Hindlimb muscle (tissue), 1 donor: ENCODE results near the gene IL17REL. TPM values are rescaled to one million over a fixed set of nuclear protein-coding genes. Genes with fewer than 3 reads are reported as not detected.
A peak's percentile ranks its signal among the peaks of the same experiment; 100 is the strongest.

Source experiments
- DNase-seq: peaks from one replicate; pipeline ENCODE4 v3.0.0-alpha.2; 2013
- polyA plus RNA-seq: library from polyadenylated mRNA; unstranded; fragments of 120-200 nt; gene quantifications from one replicate; pipeline ENCODE4 v1.2.1, GENCODE V29; 2013; ENCODE audit not compliant: insufficient read length

IL17REL gene
- polyA plus RNA-seq, 1 donor: not detected

DNA sequence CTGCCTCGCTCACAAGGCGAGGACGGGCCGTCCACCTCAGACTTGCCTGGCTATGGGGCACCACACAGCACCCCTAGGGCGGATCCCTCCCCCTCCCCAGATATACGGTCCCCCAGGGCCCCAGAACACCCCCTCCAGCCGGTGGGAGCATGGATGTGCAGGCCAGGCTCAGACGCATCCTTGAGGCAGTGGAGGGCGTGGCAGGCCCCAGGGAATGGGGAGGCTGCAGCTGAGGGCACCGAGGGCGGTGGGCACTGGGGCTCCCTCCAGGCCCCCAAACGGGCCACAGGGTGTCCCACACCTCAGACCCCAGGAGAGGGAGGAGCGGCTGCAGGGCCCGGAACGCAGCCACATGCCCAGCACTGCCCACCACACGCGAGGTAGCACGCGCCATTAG is 33.5 kb upstream of the IL17REL start:
- no peak for DNase-seq

DNA sequence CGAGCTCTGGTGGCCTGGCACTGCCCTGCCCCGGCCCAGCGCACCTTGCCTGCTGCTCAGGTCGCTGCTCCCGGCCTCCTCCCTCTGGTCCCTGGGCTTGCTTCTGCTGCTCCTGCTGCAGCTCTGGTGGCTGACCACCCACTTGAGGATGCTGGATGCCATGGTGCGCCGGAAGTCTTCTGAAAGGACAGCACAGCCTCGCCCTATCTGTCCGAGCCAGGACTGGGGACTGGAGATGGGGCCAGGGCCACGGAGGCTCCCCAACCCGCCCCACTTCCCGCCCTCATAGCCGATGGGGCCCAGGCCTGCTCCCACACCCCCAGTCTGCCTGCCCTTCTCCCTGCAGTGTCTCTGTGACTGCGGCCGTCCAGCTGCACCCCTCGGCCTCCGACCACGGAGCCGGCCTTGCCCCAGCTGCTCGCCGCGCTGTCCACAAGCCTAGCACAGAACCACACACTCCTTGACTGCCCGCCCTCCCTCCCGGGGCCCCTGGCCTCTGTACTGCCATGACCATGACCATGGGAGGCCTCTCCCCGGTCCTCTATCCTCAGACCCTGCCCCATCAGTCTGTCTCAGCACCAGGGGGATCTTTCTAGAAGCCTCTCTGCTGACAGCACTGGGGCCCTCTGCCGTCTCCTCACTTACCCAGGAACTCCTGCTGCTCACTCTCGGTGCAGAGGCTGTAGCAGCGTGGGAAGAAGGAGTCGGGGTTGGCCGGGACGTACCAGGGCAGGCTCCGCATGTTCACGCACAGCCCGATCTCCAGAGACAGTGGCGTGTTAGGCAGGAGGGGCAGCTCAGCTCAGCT is 32.9 kb upstream of the IL17REL start:
- no peak for DNase-seq

DNA sequence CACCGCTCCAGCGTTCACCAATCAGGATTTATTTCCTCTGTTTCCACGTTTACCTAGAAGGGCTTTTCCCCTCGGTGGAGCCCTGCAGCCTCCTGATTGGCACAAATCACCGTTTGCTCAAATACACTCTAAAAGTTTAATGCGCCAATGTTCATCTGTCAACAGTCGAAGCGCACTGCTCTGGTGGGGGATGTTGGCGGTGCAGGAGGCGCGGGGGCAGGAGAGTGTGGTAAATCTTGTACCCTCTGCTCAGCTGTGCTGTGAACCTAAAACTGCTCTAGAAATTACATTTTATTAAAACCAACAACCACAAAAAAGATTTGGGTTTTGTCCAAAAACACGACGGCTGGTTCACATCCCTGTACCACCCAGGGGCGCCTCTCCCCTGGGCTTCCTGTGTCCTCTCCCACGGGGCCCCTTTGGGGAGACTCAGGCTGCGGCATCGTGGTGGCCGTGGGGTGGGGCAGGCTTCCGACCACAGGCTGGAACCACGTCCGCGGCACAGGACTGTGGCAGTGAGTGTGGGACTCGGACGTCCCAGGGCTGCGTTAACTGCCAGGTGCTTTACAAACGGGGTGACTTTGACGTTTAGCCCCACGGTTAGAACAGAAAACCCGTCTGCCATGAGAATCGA is 32.0 kb upstream of the IL17REL start:
- no peak for DNase-seq

DNA sequence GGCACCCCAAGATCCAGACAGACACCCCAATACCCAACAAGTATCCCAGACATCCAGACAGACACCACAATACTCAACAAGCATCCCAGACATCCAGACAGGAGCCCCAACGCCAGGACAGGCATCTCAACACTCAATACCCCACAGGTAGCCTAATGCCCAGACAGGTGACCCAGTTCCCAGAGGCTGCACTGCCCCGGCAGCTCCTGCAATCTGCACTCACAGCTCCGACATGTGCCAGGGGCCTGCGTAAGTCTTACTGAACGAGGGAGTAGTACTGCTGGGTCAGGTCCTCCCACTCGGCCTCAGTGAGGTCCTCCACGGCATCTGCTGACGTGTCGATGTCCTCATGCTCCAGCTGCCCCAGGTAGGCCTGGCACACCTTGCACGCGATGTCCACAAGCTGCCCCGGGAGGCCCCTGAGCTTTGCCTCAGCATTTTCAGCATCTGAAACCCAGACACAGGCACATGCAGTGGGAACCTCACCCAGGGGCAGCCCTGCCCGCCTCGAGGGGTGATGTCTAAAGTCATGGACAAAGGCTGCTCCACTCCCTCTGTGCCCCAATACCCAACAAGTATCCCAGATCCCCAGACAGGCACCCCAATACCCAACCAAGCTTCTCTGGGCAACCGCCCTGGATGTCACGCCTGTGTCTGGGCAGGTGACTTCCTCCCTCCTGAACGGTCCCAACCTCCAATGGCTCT is 28.9 kb upstream of the IL17REL start:
- DNase-seq: no peak

DNA sequence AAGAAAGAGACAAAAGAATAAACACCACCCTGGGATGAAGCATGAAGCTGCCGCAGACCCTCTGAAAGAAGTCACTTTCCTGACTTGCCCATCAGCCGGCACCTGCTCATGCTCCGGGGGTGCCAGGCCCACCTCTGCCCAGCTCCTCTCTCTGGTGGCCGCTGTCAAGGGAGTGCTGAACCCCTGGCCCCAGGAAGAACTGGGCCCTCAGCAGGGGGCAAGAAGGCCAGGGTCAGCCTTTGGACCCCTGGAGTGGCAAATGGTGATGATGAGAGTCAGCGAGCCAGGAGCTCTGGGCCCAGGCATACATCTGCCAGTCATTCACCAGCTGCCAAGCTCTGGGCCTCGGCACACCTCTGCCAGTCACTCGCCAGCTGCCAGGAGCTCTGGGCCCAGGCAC is 28.2 kb upstream of the IL17REL start:
- no peak for DNase-seq

DNA sequence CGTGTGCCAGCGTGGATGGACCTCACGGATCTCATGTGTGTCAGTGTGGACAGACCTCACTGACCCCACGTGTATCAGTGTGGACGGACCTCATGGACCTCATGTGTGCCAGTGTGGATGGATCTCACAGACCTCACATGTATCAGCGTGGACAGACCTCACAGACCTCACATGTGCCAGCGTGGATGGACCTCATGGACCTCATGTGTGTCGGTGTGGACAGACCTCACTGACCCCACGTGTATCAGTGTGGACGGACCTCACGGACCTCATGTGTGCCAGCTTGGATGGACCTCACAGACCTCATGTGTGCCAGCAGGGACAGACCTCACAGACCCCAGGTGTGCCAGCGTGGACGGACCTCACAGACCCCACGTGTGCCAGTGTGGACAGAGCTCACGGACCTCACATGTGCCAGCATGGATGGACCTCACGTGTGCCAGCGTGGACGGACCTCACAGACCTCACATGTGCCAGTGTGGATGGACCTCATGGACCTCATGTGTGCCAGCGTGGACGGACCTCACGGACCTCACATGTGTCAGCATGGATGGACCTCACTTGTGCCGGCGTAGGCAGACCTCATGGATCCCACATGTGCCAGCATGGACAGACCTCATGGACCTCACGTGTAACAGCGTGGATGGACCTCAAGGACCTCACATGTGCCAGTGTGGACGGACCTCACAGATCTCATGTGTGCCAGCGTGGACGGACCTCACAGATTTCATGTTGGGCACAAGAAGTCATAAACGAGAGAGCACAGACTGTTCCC is 27.3 kb upstream of the IL17REL start:
- no peak for DNase-seq

DNA sequence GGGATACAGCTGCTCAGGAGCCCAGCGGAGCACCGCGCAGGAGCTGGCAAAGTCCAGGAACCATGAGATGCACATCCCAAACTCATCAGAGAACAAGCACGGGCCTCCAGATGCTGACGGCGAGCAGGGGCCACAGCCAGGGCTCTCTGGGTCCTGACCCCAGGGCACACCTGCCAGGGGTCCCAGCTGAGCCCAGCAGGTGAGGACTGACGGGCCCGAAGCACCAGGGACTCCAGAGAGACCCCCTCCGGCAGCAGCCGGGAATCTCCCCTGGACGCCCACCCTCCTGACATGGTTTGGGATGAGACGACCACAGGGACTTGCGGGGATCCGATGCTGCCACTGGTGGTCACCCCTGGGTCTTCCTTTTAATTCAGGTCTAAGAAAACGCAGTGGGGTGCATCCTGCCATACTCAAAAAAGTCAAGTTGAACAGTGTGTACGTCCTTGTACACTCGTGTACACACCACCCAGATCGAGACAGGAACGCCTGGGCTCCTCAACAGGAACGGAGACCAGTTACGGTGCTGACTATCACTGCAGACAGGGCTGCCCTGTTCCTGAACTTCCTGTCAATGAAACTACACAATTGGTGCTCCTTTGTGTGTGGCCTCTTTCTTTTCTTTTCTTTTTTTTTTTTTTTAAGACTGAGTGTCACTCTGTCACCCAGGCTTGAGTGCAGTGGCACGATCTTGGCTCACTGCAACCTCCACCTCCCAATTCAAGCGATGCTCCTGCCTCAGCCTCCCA is 23.6 kb upstream of the IL17REL start:
- no peak for DNase-seq

DNA sequence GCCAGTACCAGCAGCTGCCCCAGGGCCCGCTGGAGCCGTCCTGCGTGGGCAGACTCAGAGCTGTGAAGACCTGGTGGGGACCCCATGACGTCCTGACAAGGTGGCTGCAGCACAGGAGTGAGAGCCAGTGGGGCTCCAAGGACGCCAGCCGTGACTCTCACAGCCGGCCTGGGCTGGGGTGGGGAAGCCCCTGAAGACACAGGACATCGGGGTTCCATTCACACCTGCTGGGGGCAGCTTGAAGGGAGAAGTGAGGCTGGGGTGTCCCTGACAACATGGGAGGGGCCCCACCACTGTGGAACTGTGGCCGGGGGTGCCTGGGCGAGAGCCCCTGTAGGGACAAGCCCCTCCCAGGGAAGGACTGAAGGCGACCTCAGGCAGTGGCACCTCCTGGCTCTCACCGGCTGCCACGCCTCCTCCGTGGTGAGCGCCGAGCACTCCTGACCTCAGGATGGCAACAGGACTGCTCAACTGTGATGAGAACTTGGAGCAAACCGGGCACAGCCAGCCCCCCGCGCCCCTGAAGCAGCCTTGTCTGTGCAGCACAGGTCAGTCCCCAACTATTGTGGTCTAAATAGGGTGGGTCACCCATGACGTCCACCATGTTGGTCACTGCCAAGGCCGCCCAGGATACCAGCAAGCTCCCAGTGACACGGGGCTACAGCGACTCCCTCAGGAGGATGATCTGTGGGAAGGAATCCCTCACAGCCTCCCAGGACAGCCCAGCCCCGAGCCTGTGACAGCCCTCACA is 22.7 kb upstream of the IL17REL start:
- DNase-seq: no peak

DNA sequence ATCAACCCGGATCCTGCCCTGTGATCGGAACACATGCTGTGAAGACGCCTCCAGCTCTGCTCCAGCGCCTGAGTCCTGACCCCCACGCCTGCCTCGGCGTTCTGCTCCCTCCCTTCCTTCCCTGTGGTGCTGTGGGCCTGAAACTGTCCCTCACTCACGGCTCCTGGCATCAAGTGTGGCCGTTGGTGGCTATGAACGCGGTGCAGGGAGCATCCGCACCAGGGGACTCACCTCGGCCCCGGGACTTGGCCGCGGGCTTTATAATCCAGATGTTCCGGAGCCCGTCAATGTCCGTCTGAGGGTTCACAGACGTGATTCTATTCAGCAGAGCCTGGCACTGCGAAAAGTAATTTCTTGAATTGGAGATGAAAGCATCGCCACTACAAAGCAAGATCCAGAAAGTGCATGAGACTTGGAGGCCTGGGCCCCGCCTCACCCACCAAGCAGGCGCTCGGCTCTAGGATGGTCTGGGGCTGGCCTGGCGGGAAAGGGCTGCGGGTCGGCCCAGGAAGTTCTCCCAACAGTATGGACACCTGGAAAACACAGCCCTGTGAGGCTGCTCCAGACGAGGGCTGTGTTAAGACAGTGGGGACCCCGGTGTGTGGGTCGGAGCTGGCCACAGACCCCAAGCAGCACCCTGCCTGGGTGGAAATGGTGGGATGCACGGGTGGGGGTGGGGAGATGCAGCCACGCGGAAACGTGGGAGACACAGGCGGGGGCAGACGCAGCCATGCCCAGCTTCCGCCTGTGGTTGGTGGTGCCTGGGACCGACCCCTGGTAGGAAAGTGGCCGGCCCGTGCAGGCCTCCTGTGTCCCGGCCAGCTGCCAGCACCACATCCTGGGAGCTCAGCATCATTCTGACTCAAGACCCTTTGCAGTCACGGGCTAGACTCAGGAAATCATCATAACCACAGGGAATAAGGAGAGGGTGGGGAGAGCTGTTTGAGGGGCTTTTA is 21.8 kb upstream of the IL17REL start:
- DNase-seq: no peak

DNA sequence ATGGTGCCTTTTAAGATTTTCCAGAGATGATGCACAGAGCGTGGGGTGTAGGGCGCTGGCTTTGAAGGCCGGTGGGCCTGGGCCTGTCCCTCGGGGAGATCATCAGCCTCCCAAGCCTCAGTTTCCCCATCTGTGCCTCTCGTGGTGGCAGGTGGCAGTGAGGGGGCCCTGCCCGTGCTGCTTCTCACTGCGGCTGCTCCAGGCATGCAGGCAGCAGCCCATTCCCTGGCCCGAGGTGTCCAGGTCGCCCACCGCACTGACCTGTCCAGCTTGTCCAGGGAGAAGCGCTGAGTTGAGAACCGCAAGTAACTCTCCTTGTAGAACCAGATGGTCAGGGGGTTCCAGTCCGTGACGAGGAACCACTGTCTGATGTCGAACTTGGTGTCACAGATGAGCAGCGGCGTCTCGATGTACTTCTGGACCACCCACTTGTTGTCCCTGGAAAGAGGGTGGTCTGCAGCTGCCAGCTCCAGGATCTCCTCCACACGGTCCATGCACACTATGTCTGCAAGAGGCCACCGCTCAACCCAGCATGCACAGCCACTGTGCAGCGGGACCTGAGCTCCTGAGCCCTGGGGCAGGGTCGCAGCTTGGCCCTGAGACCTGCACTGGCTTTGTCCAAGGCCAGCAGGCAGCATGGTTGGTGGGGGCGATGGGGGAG is 20.5 kb upstream of the IL17REL start:
- DNase-seq: no peak

DNA sequence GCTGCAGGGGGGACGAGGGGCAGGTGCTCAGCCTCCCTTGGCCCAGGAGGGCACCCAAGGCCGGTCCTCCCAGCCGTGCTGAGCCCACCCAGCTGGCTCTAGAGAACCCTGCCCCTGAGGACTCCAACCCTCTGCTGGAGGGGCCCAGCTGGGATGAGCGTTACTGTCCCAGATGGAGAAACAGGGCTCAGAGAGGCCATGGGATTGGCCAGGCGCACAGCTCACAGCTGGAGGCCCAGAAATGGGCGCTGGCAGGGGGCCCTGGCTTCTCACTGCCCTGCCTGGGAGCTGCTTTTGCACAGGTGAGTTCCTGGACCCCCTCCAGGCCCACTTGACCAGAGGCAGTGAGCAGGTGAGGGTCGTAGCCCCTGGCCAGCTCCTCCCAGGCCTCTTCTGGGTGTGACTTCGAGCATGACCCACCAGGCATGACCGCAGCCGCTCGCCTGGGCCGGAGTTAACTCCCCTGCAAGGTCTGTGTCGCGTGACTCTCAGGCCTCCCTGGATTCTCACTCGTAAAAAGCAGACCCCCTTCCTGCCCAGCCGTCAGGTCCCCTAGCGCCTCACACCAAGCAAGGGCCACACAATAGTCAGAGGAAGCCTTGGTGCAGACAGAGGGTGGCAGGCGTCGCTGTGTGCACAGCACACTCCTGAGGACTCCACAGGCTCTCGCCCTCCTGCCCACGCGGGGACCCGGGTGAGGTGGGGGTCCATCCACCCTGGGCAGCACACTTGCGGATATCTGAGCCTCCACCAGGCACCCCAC is 19.7 kb upstream of the IL17REL start:
- DNase-seq: no peak

DNA sequence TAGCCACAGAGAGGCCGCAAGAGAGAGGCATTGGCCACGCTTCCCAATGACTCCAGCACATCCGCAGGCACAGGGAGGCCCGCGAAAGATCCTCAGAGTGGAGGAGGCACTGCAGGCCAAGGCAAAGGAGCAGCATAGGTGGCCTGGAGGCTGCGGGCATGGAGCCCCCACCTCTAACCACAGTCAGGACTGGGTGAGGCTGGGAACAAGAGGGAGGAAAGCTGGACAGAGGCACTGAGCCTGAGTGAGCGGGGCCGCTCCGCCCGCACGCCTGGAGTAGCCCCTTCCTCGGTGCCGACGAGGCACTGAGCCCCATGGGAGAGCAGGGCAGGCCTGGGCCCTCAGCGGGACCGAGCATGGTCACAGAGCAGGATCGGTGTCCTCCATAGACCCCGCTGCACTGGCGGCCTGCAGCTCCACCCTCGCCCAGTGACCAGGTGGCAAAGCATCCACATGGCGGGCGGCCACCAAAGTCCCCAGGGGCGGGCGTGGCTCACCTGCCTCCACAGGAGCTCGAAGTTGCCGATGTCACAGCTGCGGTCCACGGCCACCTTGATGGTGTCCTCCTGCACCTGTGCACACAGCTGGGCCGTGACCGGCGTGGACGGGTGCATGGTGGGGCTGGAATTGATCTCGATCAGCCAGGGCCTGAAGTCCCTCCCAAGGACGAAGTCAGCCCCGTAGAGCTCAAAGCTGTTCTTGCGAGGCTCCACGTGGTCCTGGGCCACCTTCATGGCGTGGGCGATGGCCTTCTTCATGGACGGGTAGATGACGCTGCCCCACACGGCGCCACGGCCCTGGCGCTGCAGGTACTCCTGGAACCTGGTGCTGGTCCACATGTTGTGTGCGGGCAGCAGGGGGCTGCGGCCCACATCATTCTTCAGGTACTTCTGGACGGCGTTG is 18.9 kb upstream of the IL17REL start:
- no peak for DNase-seq

DNA sequence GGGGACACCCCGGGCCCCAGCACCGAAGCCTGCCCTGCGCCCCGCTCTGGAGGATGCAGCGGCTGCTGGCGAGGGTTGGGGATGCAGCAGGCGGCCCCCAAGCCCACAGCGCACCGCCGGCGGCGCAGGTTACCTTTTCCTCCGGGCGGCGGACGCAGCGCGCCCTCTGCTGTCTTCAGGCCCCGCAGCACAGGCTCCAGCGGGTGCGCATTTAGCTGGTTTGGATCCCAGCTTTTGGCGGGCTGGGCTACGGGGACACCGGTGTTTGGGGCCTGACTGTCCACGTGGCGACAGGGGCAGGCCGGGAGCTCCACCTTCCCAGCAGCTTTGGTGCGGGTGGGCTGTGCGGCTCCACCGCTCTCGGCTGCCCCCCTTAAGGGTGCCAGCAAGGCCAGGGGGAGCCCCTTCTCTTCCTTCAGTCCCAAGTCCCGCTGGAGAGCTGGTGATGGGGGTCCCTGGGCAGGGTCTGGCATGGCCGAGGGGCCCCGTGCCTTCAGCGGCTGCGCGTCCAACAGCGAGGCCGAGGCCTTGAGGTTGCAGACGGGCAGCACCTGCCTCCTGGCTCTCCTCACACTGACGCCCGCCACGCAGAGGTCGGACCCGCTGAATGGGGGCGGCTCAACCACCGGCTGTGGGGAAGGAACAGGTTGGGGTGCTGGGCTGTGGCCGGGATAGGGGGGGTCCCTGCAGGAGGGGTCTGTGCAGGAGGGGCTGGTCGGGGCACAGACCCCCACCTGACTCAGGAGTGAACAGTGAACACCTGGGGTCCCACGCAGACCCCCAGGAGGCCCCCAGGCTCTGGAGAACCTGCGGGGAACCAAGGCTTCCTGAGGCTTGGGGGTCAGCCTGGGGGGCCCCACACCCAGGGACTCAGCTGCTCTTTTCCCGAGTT is 18.0 kb upstream of the IL17REL start:
- DNase-seq: peak; percentile 62

DNA sequence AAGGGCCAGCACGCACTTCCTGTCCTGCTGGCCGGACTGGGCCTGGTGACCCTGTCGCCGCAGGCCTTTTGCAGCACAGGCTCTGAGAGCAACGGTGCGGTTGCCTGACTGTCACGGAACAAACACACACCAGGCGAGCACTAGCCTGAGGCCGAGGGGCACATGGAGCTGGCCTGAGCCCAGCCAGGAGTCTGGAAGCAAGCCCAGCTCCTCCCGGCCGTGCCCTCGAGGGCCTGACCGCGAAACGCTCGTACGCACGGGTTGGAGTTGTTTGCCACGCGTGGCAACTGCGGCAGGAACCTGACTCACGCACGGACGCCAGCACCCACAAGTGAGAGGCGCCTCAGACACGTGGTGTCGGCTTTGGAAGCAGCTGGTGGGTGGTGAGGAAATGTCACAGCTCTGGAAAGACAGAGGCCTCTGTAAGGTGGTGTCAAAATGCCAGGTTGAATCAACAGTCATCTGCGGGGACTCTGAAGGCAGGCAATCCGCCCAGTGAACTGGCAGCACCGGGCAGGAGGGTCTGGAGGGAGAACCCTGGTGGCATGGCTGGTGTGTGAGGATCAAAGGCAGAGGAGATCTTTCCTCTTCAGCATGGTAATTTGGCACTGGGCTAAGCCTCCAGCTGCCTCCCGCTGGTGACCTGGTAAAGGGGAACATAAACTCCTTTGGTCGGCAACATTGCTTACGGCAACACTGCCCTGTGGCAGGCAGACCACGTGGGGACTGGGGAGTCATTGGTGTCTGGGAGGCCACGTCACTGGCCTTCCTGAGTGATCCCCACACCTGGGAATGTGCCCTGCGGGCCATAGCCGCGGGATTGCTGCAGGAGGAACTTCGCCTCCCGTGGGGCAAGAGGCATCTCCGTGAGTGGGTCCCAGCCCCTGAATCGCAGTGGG is 15.3 kb upstream of the IL17REL start:
- DNase-seq: no peak

DNA sequence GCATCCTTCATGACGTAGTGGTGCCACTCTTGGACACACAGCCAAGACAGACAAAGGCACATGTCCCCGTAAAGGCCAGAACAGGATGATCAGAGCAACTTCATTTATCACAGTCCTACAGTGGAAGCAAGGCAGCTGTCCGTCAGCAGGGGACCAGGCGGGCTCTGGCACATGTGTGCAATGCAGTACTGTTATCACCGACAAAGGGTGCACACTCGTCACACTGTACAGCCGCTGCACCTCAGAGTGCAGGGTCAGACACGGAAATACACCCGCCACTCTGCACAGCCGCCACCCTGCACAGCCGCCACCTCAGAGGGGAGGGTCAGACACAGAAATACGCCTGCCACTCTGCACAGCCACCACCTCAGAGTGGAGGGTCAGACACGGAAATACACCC is 13.4 kb upstream of the IL17REL start:
- no peak for DNase-seq
